Measurements from ENCODE around the gene CMYA5.
"Not testable (repeated sequence)": the region's sequence is repeated elsewhere in the genome, so short reads cannot be mapped to it uniquely, and the experiment has no call there.

Gene CMYA5

DNA sequence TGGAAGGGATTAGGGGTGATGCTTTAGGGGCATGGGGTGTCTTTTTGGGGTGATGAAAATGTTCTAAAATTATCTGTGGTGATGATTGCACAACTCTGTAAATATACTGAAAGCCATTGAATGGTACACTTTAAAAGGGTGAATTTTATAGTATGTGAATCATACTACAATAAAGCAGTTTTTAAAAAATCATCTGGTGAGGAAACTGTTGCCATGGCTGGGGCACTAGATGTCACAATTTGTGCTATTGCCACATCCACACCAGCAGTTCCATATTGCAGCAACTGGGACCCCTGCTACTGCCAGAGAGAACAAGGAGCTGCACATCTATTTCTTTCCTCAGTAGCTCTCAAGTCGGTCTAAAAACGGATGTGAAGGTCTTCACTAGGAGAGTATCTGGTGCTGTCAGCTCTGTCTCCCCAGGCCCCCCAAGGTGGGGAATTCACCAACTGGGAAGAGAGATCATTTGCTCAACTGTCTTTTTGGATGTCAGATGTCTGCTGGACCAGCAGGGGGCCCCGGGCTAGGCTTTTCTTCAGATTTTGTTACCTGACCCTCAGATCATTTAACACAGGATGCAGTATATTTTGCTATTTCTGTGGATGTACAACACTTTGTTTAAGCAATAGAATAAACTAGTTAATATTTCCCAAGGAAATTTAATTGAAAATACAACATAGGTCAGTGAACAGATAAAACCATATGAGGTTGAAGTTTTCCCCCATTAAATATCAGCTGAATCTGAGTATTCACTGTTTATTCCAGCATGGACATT is 13.2 kb downstream of the CMYA5 start:
- DNase-seq (ENCODE audit: extremely low read depth in 1 of 2, low read depth in 1 of 2), result no peak

DNA sequence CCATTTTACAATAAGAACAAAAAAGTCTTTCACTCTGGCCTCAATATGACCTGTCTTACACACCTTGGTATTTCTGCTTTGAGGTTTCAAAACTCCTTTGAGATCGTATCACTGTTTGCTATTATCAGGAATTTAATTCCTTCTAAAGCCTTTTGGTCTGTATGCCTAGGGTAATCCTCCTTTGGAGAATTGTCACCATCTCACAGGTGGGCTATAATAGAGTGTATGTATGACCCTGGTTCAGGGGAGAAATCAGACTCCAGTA is 13.7 kb downstream of the CMYA5 start:
- no peak for DNase-seq (ENCODE audit: extremely low read depth in 1 of 2, low read depth in 1 of 2)

DNA sequence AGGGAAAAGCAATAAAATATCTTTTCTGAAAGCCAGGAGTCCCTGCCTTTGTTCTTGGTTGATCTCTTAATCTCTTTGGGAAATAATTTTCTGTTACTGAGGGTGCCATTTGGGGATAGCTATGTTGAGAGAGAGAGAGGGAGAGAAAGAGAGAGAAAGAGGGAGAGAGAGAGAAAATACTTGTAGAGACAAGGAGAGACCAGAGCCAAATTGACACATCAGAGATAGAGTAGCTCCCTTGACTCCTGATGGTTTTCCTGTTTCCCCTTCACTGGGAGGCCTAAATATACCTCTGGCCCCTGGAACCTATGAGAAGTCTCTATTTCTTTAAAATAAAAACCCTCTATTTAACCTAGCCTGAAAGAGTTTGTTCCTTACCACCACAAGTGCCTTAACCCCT is 14.9 kb downstream of the CMYA5 start:
- no peak for DNase-seq (ENCODE audit: extremely low read depth in 1 of 2, low read depth in 1 of 2)

DNA sequence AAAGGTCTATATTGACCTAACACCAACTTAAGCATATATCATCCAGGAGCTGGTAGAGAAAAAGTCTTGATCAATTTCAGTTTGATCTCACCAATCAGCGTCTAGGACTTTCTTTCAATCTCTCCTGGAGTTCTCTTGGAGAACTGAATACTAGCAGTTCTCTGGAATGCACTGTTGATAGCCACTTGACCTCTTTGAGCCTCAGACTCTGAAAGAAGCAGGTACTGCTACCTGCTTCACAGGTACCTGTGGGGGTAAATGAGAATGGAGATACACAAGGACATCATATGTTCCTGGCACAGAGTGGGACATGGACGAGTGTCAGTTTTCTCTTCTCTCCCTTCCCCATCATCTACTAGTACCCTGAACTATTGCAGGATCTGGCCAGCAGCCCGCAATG is 16.0 kb downstream of the CMYA5 start:
- DNase-seq (ENCODE audit: extremely low read depth in 1 of 2, low read depth in 1 of 2), result no peak

DNA sequence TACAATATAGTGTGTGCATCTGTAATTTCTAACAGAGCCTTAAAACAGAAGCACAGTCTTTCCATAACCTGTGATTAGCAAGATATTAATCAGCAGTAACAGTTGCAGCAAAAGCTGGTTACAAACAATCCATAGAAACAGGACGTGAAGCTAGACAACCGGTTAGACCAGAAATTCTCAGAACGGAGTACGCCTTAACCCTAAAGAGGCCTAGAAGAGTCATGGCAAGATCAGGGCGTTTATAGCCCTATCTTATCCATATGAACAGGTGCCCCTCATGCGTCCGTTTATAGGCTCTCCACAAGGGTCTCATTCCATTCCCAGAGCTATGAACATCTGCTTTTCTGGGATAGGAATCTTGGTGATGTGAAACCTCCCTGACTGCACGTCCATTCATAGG is 16.7 kb downstream of the CMYA5 start:
- not testable (repeated sequence) for DNase-seq (ENCODE audit: extremely low read depth in 1 of 2, low read depth in 1 of 2)

DNA sequence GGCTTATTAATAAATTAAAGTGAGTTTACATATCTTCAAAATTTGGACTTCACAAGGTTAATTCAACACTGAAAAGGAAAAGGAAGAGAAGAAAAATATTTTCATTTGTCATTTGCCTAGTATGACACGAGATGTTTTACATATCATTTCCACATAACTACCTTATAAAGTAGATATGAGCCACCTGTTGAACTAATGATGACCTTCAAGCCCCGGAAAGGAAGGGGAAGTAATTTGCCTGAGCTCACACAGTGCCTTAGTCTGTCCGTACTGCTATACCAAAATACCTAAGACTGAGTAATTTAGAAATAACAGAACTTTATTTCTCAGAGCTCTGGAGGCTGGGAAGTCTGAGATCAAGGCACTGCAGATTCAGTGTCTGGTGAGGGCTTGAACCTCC is 17.9 kb downstream of the CMYA5 start:
- DNase-seq (ENCODE audit: extremely low read depth in 1 of 2, low read depth in 1 of 2), result no peak

DNA sequence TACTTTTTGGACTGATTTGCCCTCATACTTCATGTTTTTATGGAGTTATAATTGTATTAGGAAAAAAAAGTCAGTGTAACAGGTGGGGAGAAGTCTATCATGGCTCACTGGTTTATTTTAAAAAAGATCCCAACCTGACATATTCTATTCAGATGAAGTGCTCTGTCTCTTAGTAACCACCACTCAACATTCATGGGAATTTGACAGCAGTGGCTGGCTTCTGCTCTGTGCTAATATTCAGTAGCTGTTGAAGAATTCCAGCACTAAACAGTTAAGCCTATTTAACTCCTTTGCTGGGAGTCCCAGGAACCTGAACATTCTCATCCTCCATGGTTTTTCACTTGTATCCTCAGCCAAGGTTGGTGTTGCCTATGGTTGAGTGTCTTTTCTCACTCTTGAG is 23.1 kb downstream of the CMYA5 start:
- DNase-seq (ENCODE audit: extremely low read depth in 1 of 2, low read depth in 1 of 2), result no peak

DNA sequence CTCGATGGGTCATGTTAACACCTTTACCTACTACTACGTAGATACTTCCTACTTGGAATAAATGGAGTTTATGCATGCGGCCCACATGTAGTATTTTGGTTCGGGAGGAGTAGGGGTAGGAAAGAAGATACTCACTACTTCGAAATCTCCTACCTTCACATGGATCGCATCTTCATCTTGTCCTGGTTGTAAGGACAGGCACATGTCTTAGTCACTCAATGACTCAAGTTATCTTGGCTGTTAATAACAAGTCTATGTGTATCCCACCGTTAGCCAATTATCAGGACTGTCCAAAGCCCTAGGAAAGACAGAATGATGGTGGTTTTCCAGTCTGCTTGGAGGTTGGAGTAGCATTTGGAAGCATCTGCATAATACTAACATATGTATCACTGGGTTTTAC is 24.1 kb downstream of the CMYA5 start:
- no peak for DNase-seq (ENCODE audit: extremely low read depth in 1 of 2, low read depth in 1 of 2)

DNA sequence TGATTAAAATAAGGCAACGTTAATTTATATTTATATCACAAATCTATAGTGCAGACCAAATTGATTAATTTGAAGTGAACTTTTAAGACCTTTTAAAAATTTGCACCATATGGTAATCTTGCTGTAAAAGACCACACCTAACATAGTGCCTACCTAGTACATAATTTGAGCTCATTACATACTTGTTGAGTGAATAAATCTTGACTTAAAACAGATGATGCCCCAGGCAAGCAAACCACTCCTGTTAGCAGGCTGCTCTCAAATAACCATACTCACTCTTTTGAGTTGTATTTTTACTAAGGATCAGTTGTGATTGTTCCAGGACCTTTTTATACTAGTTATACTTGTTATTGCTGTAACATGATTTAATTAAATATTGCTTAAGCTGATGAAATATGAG is 27.2 kb downstream of the CMYA5 start:
- no peak for DNase-seq (ENCODE audit: extremely low read depth in 1 of 2, low read depth in 1 of 2)

DNA sequence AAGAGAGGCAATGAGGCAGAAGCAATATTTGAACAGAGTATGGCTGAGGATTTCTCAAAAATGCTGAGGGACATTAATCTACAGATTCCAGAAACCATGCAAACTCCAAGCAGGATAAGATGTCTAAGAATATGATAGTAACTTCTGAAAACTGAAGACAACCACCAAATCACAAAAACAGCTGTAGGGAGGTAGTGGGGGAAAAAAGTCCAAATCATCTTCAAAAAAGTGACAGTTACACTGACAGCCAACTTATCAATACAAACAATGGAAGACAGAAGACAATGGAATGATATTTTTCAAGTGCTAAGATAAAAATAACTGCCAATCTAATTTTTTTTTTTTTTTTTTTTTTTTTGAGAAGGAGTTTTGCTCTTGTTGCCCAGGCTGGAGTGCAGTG is 30.5 kb downstream of the CMYA5 start:
- no peak for DNase-seq (ENCODE audit: extremely low read depth in 1 of 2, low read depth in 1 of 2)

DNA sequence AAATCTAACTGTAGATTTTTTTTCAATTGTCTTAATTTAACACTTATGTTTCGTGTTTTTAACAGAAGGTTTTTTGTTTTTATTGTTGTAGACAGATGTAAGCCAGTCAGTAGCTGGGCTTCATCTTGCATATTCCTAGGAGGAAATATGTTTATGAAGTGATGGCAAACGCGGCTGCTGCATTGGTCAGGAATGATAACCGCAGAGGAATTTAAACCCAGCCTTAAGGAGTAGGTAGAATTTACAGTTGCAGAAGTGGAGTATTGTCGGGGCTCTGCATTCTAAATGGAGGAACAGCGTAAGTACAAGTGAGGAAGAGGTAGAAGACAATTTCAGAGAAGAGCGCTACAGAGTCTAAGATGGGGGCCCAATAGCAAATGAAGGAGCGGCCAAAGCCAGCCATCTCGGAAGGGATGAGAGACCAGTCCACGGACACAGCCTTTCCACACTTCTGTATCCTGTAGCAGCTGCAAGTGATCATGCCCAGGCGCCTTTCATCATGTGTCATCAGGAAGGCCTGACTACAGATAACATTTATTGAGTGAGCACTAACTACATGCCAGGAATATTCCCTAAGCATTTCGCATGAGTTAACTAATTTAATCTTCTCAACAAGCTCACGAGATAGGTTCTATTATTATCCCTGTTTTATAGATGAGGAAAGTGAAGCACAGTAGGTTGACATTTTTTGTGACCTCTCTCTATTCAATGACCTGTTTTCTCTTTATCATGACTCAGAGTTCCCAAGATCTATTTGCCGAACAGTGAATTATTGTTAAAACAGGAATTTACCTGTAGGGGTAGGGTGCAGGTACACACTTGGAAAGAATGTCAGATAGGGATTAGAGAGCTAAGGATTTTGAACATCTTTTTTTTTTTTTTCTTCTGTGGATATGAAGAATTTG is 38.1 kb downstream of the CMYA5 start:
- DNase-seq (ENCODE audit: extremely low read depth in 1 of 2, low read depth in 1 of 2), result no peak

DNA sequence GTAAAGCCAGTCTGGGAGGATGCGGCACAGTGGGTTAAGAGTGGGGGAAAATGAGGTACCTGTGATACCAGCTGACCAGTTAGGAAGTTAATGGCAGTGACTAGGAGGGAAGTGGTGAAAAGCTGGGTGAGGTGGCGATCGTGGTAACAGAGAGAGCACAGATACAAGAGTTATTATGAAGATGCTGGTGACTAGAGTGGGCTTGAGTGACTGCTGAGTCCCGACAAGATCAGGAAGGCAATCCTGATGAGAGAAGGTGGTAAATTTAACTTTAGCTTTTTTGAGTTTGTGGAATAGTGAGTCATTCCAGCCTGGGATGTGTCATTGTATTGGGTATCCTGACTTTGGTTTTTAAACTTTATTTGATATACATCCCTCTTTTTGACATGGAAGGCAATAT is 38.8 kb downstream of the CMYA5 start:
- no peak for DNase-seq (ENCODE audit: extremely low read depth in 1 of 2, low read depth in 1 of 2)

DNA sequence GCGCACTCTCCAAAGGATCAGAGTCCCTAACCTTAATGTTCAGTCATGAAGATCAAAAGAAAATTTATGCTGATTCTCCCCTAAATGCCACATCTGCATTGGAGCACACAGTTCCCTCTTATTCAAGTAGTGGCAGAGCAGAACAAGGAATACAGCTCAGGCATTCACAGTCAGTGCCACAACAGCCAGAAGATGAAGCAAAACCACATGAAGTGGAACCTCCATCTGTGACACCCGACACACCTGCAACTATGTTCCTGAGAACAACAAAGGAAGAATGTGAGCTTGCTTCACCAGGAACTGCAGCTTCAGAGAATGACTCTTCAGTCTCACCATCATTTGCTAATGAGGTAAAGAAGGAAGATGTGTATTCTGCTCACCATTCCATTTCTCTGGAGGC is 40.0 kb downstream of the CMYA5 start:
- no peak for DNase-seq (ENCODE audit: extremely low read depth in 1 of 2, low read depth in 1 of 2)

DNA sequence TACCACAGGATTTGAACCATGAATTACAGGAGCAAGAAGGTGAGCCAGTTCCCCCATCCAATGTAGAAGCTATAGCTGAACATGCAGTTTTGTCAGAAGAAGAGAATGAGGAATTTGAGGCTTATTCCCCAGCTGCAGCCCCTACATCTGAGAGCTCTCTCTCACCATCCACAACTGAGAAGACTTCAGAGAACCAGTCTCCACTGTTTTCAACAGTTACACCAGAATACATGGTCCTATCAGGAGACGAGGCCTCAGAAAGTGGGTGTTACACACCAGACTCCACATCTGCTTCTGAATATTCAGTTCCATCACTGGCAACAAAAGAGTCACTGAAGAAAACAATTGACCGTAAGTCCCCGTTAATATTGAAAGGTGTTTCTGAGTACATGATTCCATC is 40.9 kb downstream of the CMYA5 start:
- DNase-seq (ENCODE audit: extremely low read depth in 1 of 2, low read depth in 1 of 2), result no peak

DNA sequence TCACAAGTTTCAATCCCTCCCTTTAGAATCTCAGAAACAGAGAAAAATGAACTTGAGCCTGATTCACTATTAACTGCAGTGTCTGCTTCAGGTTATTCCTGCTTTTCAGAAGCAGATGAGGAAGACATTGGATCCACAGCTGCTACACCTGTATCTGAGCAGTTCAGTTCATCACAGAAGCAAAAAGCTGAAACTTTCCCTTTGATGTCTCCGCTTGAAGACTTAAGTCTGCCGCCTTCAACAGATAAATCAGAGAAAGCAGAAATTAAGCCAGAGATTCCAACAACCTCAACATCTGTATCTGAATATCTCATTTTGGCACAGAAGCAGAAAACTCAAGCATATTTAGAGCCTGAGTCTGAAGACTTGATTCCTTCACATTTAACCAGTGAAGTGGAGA is 42.1 kb downstream of the CMYA5 start:
- no peak for DNase-seq (ENCODE audit: extremely low read depth in 1 of 2, low read depth in 1 of 2)

DNA sequence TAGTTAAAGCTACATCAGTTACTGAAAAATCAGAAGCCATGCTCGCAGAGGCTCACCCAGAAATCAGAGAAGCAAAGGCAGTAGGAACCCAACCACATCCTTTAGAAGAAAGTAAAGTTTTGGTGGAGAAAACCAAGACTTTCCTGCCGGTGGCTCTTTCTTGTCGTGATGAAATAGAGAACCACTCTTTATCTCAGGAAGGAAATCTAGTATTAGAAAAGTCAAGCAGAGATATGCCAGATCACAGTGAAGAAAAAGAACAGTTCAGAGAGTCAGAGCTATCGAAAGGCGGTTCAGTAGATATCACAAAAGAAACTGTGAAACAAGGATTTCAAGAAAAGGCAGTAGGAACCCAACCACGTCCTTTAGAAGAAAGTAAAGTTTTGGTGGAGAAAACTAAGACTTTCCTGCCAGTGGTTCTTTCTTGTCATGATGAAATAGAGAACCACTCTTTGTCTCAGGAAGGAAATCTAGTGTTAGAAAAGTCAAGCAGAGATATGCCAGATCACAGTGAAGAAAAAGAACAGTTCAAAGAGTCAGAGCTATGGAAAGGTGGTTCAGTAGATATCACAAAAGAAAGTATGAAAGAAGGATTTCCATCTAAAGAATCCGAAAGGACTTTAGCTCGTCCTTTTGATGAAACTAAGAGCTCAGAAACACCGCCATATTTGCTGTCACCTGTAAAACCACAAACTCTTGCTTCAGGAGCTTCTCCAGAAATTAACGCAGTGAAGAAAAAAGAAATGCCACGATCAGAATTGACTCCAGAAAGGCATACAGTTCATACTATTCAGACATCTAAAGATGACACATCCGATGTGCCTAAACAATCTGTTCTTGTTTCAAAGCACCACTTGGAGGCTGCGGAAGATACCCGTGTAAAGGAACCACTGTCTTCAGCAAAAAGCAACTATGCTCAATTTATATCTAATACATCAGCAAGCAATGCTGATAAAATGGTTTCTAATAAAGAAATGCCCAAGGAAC is 47.2 kb downstream of the CMYA5 start:
- DNase-seq (ENCODE audit: extremely low read depth in 1 of 2, low read depth in 1 of 2), result no peak

DNA sequence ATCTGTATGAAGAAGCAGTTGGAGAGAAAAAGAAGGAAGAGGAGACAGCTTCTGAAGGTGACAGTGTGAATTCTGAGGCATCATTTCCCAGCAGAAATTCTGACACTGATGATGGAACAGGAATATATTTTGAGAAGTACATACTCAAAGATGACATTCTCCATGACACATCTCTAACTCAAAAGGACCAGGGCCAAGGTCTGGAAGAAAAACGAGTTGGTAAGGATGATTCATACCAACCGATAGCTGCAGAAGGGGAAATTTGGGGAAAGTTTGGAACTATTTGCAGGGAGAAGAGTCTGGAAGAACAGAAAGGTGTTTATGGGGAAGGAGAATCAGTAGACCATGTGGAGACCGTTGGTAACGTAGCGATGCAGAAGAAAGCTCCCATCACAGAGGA is 48.7 kb downstream of the CMYA5 start:
- DNase-seq (ENCODE audit: extremely low read depth in 1 of 2, low read depth in 1 of 2), result no peak

DNA sequence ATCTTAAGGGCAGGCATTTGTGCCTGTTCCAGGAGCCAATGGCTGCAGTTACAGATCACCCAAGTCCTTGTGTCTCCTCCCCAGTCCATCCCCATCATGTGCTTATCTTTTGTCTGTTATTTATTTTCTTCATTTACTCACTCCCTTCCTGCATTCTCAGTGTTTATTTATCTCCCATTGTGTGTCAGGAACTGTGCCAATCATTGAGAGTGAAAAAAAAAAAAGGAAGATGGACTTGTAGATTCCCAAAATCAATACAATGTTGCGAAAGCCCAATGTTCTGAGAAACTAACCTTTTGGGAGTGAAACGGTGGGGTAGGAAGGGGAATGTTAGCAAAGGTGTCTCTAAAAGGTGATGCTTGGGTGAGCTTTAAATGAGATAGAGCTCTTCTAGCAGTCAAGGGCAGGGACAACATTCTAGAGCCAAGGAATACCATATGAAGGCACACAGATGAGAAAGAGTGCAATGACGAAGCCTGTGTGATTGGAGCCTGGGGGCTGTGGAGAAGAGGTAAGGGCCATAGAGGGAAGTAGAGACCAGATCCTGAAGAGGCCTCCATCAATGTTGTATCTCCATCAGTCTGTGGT is 53.0 kb downstream of the CMYA5 start:
- no peak for DNase-seq (ENCODE audit: extremely low read depth in 1 of 2, low read depth in 1 of 2)

DNA sequence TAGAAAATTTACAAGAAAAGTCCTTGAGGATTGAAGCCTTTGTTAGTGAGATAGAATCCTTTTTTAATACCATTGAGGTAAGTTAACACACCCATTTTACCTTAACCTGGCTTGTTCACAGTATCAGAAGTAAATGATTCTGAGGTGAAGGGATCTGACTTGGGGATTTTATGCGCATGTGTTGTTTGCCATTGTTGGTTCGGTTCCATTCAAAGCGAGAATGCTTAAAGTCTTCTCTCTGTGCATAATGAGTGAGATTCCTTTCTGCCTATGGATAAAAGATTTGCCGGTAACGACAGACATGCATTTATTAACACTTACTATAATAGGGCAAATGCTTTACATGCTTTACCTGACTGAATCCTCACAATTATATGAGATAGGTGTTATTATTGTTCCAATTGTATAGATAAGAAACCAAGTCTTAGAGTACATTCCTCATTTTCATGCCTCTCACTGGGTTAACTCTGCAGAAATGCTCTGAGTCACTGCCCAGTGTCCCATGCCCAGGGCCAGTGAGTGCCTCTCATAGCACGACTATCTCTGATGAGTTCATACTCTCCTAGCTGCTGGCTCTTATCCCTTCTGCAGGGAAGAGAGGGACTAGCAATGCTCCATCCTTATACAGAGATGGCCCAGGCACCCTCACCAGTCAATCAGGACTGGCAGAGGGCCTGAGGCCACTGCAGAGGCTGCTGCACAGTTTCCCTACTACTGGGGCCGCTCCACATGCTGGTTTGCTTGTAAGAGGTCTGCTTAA is 54.4 kb downstream of the CMYA5 start:
- DNase-seq (ENCODE audit: extremely low read depth in 1 of 2, low read depth in 1 of 2), result no peak

DNA sequence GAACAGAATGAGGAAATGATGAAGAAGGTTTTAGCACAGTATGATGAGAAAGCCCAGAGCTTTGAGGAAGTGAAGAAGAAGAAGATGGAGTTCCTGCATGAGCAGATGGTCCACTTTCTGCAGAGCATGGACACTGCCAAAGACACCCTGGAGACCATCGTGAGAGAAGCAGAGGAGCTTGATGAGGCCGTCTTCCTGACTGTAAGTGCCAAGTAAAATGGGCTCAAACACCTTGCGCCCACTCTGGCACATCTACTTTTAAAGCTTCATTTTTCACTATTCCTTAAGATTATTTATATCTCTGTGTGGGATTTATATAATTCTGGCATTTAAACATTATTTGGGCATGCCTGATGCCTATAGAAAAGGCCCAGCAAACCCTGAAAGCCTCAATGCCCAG is 55.6 kb downstream of the CMYA5 start:
- no peak for DNase-seq (ENCODE audit: extremely low read depth in 1 of 2, low read depth in 1 of 2)

All from activated CD8-positive, alpha-beta memory T cell treated with anti-CD3 and anti-CD28 coated beads for 1 hour (primary cell).